G401 (cell line): ENCODE results near the gene OPN4. TPM values are rescaled to one million over a fixed set of nuclear protein-coding genes. Genes with fewer than 3 reads are reported as not detected.

ENCODE experiments used
- DNase-seq: peaks from one replicate; pipeline ENCODE4 v3.0.0-alpha.2; 2015; ENCODE audit warnings: low spot score
- in situ Hi-C: cut with HindIII; loops from 2 replicates; pipeline ENCODE4 v1.10.0; 2016; ENCODE audit warnings: low sequenced_read_pairs, mixed read lengths
- total RNA-seq: library from RNA; depleted of rRNA; stranded (reverse); fragments of >200 nt; shearing (Covaris generic); gene quantifications from 2 replicates; pipeline ENCODE4 v1.2.3, GENCODE V29; 2014

The OPN4 gene
- total RNA-seq, 1 experiment from 2014 or later: not detected

DNA sequence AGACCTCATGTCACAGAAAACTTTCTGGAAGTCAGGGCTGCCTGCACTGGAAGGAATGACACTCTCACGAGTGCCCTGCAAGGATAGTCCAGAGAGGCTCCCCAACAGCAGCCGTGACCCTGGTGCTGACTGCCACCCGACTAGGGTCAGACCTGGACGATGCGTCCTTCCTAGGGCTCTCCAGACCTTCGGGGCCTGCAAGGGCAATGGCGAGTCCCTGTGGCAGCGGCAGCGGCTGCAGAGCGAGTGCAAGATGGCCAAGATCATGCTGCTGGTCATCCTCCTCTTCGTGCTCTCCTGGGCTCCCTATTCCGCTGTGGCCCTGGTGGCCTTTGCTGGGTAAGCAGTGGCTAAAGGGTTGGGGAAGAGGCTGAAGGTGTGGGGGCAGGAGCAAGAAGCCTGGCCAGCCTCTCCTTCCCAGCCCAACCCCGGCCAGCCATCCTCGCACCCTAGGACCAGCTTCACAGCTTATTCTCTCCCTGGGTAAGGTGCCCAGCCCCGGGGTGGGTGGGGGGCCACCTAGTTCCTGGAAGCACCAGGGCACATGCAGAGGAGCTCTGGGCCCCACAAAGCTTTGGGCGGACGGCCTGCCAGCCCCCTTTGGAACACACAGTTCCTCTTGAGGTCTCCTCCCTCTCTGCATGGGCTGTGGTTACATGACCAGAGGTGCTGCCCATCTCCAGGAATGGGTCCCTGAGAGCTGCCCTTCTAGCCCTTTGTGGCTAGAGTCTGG is 5.5 kb downstream of the OPN4 start:
- DNase-seq: no peak
- in situ Hi-C loops: no loop called here

DNA sequence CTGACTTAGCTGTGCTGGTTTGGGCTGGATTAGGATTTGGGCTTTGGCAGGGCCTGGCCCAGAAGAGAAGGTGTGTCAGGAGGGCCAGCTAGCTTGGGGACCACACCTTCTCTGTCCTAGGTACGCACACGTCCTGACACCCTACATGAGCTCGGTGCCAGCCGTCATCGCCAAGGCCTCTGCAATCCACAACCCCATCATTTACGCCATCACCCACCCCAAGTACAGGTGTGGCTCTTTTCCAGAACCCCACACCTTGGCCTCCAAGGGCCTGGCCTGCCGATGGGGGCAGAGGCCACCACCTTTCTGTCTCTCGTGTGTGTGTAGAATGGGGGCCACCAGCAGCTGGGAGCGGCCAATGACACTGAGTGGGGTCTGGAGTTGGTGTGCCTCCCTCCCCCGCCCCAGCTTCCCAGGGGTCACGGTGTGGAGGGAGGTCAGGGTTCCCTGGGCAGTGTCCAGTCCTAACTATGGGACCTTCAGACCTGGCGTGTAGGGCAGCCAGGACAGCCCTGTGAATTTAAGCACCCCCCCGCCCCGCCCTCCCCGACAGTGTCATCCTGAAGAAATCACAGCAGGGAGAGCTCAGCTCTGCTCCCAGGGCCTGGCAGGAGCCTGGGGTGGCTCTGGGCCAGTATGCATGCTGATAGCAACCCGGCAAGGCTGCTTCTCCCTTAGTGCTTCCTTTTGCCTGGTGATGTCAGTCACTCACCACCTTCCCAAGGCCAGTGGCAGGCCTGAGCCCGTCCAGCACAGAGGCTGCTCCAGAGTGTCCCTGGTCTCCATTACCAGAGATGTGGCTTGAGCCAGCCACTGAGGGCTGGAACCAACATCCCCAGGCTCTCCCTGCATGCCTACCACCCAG is 7.0 kb downstream of the OPN4 start:
- DNase-seq: peak; percentile 25
- in situ Hi-C loops: no loop called here

DNA sequence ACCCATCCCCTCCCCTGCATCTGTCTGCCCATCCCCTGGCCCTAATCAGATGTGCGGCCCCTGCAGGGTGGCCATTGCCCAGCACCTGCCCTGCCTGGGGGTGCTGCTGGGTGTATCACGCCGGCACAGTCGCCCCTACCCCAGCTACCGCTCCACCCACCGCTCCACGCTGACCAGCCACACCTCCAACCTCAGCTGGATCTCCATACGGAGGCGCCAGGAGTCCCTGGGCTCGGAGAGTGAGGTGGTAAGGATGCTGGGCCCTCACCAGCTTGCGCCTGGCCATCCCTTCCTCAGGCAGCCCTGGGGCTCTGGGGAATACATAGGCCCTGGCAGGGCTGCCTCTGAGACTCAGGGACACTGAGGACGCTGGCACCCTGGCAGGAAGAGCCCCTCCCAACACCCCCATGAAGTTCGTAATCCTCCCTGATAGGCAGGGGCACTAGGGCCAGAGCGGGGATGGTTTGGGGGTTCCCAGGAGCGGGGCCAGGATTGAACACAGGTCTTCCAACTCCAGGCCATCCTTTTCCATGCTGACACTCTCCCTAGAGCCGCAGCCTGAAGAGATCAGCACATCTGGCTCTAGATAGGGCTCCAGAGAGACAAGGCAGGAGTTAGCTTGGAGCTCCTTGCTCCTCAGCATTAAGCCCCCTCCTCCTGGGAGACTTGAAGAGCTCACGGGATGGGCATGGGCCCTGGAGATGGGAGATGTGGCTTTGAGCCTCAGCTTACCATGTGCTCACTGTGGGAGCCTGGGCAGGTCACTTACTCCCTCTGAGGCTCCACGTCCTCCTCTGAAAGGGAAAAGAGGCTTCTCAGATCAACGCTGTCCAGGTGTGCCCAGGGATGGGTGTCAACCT is 8.1 kb downstream of the OPN4 start:
- DNase-seq: no peak
- in situ Hi-C loops: no loop called here

DNA sequence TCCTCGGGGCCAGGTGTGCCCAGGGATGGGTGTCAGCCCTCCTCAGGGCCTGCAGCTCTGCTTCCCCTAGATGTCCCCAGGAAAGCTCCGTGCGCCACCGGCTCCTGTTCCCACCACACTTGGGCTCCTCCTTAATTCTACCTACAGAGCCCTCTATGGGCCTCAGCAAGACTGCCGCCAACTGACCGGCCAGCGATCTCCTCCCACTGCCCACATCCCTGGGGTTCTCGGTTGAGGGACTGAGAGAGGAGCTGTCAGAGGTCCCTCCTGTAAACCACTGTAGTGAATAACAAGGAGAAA is 8.6 kb downstream of the OPN4 start:
- in situ Hi-C loops: no loop called here
- no peak for DNase-seq

- DNase-seq: no peak
- in situ Hi-C loops: no loop called here
Measured at GRCh38 chr10:86663576-86664339, 9.4 kb downstream of the OPN4 start.

- in situ Hi-C loops: no loop called here
- DNase-seq: no peak
Measured at GRCh38 chr10:86664341-86665217, 10.2 kb downstream of the OPN4 start.

GRCh38 chr10:86665218-86665607 is 10.9 kb downstream of the OPN4 start:
- in situ Hi-C loops: no loop called here

GRCh38 chr10:86665868-86666267 is 11.5 kb downstream of the OPN4 start:
- in situ Hi-C loops: no loop called here
- DNase-seq: no peak

More at GRCh38 chr10:86665218-86665607, 10.9 kb downstream of the OPN4 start:
- no peak for DNase-seq

GRCh38 chr10:86666538-86666937 is 12.2 kb downstream of the OPN4 start:
- in situ Hi-C loops: no loop called here
- no peak for DNase-seq

DNA sequence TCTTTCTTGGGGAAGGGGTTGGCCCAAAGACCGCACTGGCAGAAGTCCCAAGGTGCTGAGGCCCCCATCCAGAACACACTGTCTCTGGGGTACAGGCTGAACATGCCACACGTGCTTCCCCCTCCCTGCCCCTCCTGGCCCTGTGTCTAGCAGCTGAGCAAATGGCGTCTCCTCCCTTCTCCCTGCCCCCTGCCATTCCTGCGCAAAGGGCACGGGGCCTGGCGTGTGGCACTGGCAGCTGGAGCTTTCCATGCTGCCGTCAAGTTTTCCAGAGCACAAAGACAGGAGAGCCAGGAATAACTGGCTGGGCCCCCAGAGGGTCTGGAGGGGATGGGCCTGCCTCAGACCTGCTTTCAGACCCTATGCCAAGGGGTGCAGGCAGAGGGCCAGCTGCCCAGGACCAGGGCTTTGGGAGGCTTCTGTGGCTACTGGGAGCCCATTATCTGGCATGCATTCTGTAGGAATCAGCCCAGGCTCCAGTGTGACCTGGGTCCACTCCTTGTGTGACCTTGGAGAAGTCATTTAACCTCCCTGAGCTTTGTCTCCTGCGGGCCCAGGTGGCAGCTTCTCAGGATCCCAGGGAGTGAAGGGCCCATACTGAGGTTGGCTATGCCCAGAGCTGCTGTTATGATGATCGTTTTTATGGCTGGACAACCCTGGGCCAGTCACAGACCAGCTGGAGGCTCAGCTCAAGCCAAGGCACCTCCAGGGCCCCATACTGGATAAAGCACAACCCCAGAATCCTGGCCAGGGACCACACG is 13.3 kb downstream of the OPN4 start:
- DNase-seq: no peak
- in situ Hi-C loops: no loop called here

DNA sequence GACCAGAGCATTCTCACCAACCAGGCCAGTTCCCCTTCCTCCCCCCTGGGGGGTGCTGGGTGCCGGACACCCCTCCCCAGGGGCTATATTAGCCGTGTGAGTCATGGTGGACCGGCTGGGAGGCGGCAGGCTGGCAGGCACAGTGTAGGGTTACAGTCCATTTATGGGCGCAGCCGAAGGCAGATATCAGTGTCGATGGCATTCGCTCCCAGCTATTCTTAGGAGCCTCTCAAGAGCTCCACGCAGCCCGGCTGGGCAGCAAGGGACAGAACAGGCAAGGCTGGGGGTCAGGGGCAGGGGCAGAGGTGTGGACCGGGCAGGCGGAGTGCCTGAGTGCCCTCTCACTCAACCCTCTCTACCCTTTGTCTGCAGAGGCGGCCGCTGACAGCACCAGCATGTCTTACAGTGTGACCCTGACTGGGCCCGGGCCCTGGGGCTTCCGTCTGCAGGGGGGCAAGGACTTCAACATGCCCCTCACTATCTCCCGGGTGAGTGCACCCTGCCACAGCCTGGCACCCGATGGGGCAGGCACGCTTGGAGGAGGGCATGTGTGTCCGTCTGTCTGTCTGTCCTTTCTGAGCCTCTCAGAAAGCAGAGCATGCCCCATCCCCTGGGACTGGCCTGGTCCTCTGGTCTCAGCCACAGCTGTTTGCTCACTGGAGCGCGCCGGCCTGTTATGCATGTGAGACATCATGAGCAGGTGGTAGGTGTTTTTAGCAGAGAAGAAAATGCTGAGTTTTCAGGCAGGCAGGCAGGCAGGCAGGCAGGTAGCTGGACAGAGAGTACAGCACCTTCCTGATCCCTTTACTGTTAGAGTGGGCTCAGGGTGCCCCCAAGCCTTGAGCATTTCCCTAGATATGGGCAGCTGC is 14.2 kb downstream of the OPN4 start, which contains the start of gene LDB3:
LDB3 (plus strand) TSS at position 215 of the 869 bp plus-strand sequence; CDS start at position 396, 181 bp downstream.
- DNase-seq: no peak
- in situ Hi-C loops: no loop called here

DNA sequence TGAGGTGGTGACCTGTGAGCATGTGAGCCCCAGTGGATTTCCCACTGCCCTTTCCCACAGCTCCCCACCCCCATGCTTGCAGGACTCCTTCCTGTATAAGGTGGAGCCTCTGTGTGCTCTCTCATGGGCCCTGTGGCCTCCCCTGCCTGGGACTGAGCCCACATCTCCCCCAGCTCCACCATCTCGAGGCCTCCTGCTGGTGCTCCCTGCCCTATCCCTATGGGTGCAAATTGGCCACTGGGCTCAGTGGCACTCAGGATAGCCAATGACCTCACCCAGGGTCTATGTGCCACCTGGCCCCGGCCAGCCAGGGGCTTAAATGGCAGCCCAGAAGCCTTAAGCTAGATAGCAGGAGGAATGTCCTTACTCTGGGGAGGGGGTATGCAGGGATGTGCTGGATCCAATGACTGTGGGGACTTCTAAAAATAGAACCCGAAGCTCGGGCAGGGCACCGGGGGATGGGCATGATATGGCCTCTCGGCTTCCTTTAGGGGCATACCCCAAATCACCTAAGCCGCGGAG is 16.0 kb downstream of the OPN4 start:
- in situ Hi-C loops: no loop called here
- DNase-seq: no peak

DNA sequence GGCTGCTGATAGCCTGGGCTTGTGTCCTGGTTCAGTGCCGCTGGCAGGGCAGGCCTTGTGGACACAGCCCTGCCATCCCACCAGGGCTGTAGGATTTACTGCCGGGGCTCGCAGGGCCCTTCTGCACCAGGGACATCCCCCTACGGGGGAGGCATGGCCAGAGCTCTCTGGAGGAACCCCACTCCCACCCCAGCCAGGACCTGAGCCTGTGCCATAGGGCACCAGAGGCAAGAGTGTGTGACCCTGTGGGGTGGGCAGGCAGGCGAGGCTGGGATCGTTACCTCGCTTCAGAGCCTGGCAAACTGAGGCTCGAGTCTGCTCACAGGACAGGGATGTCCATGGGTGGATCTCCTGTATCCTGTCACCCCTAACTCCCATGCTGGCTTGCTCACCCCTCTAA is 16.5 kb downstream of the OPN4 start:
- in situ Hi-C loops: no loop called here
- no peak for DNase-seq

GRCh38 chr10:86671419-86671818 is 17.1 kb downstream of the OPN4 start:
- no peak for DNase-seq
- in situ Hi-C loops: no loop called here

- in situ Hi-C loops: no loop called here
- DNase-seq: no peak
Measured at GRCh38 chr10:86671985-86672710, 17.8 kb downstream of the OPN4 start.
